Measurements from ENCODE around the gene BRAP. TPM values are rescaled to one million over a fixed set of nuclear protein-coding genes. Genes with fewer than 3 reads are reported as not detected.
"Not testable (repeated sequence)": the region's sequence is repeated elsewhere in the genome, so short reads cannot be mapped to it uniquely, and the experiment has no call there.

The BRAP gene
- polyA plus RNA-seq, 1 donor (not counting 4 experiments of a cell fraction or from before 2014, with no cell fraction given), result 19.5 TPM

DNA sequence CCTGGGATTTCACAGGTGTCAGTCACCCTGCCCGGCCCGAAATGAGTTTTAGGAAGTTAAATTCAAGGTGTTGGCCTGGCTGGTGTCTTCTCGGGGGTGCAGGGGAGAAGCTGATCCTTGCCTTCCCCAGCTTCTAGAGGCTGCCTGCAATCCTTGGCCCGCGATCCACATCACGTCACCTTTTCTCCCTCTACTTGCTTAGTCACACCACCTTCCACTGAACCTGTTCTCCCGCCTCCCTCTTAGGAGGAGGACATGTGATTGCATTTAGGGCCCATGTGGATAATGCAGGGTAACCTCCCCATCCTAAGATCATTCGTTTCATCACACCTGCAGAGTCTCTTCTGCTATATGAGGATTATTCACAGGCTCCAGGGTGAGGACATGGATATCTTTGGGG lies 61.2 kb downstream of the BRAP start:
- no peaks in the 10 kb centered on the region for H3K36me3 ChIP-seq (ENCODE audit: control insufficient read depth in 2 of 2, extremely low read depth in 1 of 2, insufficient read depth in 2 of 2, low read length in 2 of 2)
- DNase-seq (ENCODE audit: low read depth, low spot score), result peak; percentile 59

GRCh38 chr12:111617841-111618240 lies 67.9 kb downstream of the BRAP start:
- H3K4me2 ChIP-seq (ENCODE audit: control insufficient read depth, extremely low read depth, insufficient read depth, low read depth, low read length); H3K27me3 ChIP-seq (ENCODE audit: control insufficient read depth, extremely low read depth, insufficient read depth, low read length); H3K4me1 ChIP-seq (ENCODE audit: control insufficient read depth, extremely low read depth, insufficient read depth, low read length); H3K36me3 ChIP-seq (ENCODE audit: control insufficient read depth in 2 of 2, extremely low read depth in 1 of 2, insufficient read depth in 2 of 2, low read length in 2 of 2); FAIRE-seq; H3K27ac ChIP-seq (ENCODE audit: control insufficient read depth, insufficient read depth, low read length); H3K4me3 ChIP-seq (ENCODE audit: control insufficient read depth in 2 of 3, extremely low read depth in 1 of 3, insufficient read depth in 2 of 3, low read depth in 1 of 3, low read length in 3 of 3); H2AFZ ChIP-seq (ENCODE audit: control insufficient read depth, low read length); H4K20me1 ChIP-seq (ENCODE audit: control insufficient read depth, extremely low read depth, insufficient read depth, low read length); H3K9ac ChIP-seq (ENCODE audit: control insufficient read depth, extremely low read depth, insufficient read depth, low read length); H3K9me1 ChIP-seq (ENCODE audit: control insufficient read depth, extremely low read depth, insufficient read depth, low read length); dilution Hi-C loops (cut with MboI; ENCODE audit: extremely low pct_ligation_motif_present, low sequenced_read_pairs); DNase-seq (ENCODE audit: low read depth, low spot score); H3K79me2 ChIP-seq (ENCODE audit: control insufficient read depth, insufficient read depth, low read length); H3K9me3 ChIP-seq (ENCODE audit: control insufficient read depth, low read depth, low read length): not testable (repeated sequence)

More for the DNA sequence above, 61.2 kb downstream of the BRAP start:
- dilution Hi-C loops (cut with MboI; ENCODE audit: extremely low pct_ligation_motif_present, low sequenced_read_pairs), result no loop called here
- no peaks in the 10 kb centered on the region for H4K20me1 ChIP-seq (ENCODE audit: control insufficient read depth, extremely low read depth, insufficient read depth, low read length)
- no peak for TF ChIP-seq EZH2 (IDR thresholded peaks at IDR 0.05; ENCODE audit: low read length)
- TF ChIP-seq, protein P1, sequence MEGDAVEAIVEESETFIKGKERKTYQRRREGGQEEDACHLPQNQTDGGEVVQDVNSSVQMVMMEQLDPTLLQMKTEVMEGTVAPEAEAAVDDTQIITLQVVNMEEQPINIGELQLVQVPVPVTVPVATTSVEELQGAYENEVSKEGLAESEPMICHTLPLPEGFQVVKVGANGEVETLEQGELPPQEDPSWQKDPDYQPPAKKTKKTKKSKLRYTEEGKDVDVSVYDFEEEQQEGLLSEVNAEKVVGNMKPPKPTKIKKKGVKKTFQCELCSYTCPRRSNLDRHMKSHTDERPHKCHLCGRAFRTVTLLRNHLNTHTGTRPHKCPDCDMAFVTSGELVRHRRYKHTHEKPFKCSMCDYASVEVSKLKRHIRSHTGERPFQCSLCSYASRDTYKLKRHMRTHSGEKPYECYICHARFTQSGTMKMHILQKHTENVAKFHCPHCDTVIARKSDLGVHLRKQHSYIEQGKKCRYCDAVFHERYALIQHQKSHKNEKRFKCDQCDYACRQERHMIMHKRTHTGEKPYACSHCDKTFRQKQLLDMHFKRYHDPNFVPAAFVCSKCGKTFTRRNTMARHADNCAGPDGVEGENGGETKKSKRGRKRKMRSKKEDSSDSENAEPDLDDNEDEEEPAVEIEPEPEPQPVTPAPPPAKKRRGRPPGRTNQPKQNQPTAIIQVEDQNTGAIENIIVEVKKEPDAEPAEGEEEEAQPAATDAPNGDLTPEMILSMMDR (optimal IDR thresholded peaks at IDR 0.05 in 1 of 3, IDR thresholded peaks at IDR 0.05 in 1 of 3, conservative IDR thresholded peaks at IDR 0.05 in 1 of 3; ENCODE audit: extremely low read depth in 1 of 3, insufficient read depth in 2 of 3, low read length in 3 of 3), result no peak
- H3K4me2 ChIP-seq (ENCODE audit: control insufficient read depth, extremely low read depth, insufficient read depth, low read depth, low read length), result peak overlapping the region; percentile 10
- H3K9me3 ChIP-seq (ENCODE audit: control insufficient read depth, low read depth, low read length), result no peaks in the 10 kb centered on the region
- H3K4me1 ChIP-seq (ENCODE audit: control insufficient read depth, extremely low read depth, insufficient read depth, low read length), result peaks cover 12% of the 10 kb centered on the region
- no peak overlapping the region for H3K4me3 ChIP-seq (ENCODE audit: control insufficient read depth in 2 of 3, extremely low read depth in 1 of 3, insufficient read depth in 2 of 3, low read depth in 1 of 3, low read length in 3 of 3)
- H2AFZ ChIP-seq (ENCODE audit: control insufficient read depth, low read length), result peak overlapping the region; percentile 46
- no peaks in the 10 kb centered on the region for H3K79me2 ChIP-seq (ENCODE audit: control insufficient read depth, insufficient read depth, low read length)
- FAIRE-seq, result peak; percentile 97
- H3K9ac ChIP-seq (ENCODE audit: control insufficient read depth, extremely low read depth, insufficient read depth, low read length), result no peak overlapping the region
- H3K9me1 ChIP-seq (ENCODE audit: control insufficient read depth, extremely low read depth, insufficient read depth, low read length), result no peaks in the 10 kb centered on the region
- H3K27ac ChIP-seq (ENCODE audit: control insufficient read depth, insufficient read depth, low read length), result peak overlapping the region; percentile 7
- no peaks in the 10 kb centered on the region for H3K27me3 ChIP-seq (ENCODE audit: control insufficient read depth, extremely low read depth, insufficient read depth, low read length)

DNA sequence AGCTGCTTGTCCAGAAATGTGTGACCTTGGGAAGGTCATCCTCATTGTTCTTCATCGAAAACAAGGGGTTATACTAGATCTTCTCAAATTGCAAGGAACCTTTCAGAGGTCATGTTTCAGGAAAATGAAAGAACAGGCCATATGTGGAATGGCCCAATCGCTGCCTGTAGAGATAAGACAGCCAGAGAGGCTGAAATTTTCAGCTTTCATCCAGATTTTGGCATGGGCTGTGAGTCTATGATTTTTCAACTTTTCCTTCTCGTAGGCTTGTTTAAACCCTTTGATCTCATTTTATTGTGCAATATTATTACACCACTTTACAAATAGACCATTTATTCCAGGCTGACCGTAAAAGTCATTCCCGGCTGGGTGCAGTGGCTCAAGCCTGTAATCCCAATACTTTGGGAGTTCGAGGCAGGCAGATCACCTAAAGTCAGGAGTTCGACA lies 69.6 kb downstream of the BRAP start:
- DNase-seq (ENCODE audit: low read depth, low spot score) (no peak), FAIRE-seq (no peak)
- Histone ChIP-seq H3K9ac (ENCODE audit: control insufficient read depth, extremely low read depth, insufficient read depth, low read length) (no peak overlapping the region), H3K9me1 (ENCODE audit: control insufficient read depth, extremely low read depth, insufficient read depth, low read length) (no peaks in the 10 kb centered on the region), H3K27ac (ENCODE audit: control insufficient read depth, insufficient read depth, low read length) (no peak overlapping the region), H3K79me2 (ENCODE audit: control insufficient read depth, insufficient read depth, low read length) (no peaks in the 10 kb centered on the region), H3K4me3 (ENCODE audit: control insufficient read depth in 2 of 3, extremely low read depth in 1 of 3, insufficient read depth in 2 of 3, low read depth in 1 of 3, low read length in 3 of 3) (no peak overlapping the region), H3K27me3 (ENCODE audit: control insufficient read depth, extremely low read depth, insufficient read depth, low read length) (no peaks in the 10 kb centered on the region), H2AFZ (ENCODE audit: control insufficient read depth, low read length) (no peak overlapping the region), H3K4me2 (ENCODE audit: control insufficient read depth, extremely low read depth, insufficient read depth, low read depth, low read length) (no peak overlapping the region), H3K9me3 (ENCODE audit: control insufficient read depth, low read depth, low read length) (no peaks in the 10 kb centered on the region), H4K20me1 (ENCODE audit: control insufficient read depth, extremely low read depth, insufficient read depth, low read length) (no peaks in the 10 kb centered on the region), H3K36me3 (ENCODE audit: control insufficient read depth in 2 of 2, extremely low read depth in 1 of 2, insufficient read depth in 2 of 2, low read length in 2 of 2) (no peaks in the 10 kb centered on the region), H3K4me1 (ENCODE audit: control insufficient read depth, extremely low read depth, insufficient read depth, low read length) (no peaks in the 10 kb centered on the region)
- dilution Hi-C loops (cut with MboI; ENCODE audit: extremely low pct_ligation_motif_present, low sequenced_read_pairs), result no loop called here
- TF ChIP-seq, protein P1 (optimal IDR thresholded peaks at IDR 0.05 in 1 of 3, IDR thresholded peaks at IDR 0.05 in 1 of 3, conservative IDR thresholded peaks at IDR 0.05 in 1 of 3; ENCODE audit: extremely low read depth in 1 of 3, insufficient read depth in 2 of 3, low read length in 3 of 3), result no peak
- no peak for TF ChIP-seq EZH2 (IDR thresholded peaks at IDR 0.05; ENCODE audit: low read length)

Measured in keratinocyte (primary cell).